Uterus (tissue), 2 donors: ENCODE results near the gene SELENOO.

Experiments
- POLR2A ChIP-seq, 2 donors: fragments of 450-650 bp; IDR thresholded peaks; one replicate each; pipeline ENCODE4 v1.6.1; 2016; ENCODE audit warnings: antibody characterized with exemption in 2 of 2, mild to moderate bottlenecking in 1 of 2, moderate library complexity in 1 of 2
- TF ChIP-seq, protein P1 (sequence below), 4 experiments: fragments of 200-600 bp in 2 of 4; fragments of 450-650 bp in 2 of 4; sonication (generic) in 2 of 4; IDR thresholded peaks; one replicate each; pipeline ENCODE4 v1.5.1; 2016 to 2019; ENCODE audit warnings: antibody characterized with exemption in 4 of 4, mild to moderate bottlenecking in 2 of 4, moderate library complexity in 1 of 4

DNA sequence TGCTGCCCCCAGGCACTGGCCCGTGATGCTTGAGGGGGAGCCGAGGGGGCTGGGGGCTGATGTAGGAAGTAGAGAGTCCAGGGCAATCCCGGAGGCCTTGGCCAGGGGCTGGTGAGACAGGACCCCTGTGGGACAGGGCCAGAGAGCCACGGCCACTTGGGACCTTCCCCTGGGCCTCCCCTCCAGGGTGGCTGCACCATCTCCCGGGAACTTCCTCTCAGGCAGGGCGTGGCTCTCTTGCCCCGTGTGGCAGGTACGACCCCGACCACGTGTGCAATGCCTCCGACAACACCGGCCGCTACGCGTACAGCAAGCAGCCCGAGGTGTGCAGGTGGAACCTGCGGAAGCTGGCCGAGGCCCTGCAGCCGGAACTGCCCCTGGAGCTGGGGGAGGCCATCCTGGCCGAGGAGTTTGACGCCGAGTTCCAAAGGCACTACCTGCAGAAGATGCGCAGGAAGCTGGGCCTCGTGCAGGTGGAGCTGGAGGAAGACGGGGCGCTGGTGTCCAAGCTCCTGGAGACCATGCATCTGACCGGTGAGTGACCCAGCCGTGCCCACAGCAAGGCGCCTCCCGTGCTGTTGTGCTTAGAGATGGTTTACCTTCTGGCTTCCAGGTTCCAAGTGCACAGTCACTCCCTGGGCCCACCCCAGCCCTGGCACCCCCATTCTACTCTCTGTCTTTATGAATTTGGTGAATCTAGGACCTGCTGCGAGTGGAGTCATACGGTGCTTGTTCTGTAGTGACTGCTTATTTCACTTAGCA is 9.7 kb downstream of the SELENOO start:
- TF ChIP-seq, protein P1, sequence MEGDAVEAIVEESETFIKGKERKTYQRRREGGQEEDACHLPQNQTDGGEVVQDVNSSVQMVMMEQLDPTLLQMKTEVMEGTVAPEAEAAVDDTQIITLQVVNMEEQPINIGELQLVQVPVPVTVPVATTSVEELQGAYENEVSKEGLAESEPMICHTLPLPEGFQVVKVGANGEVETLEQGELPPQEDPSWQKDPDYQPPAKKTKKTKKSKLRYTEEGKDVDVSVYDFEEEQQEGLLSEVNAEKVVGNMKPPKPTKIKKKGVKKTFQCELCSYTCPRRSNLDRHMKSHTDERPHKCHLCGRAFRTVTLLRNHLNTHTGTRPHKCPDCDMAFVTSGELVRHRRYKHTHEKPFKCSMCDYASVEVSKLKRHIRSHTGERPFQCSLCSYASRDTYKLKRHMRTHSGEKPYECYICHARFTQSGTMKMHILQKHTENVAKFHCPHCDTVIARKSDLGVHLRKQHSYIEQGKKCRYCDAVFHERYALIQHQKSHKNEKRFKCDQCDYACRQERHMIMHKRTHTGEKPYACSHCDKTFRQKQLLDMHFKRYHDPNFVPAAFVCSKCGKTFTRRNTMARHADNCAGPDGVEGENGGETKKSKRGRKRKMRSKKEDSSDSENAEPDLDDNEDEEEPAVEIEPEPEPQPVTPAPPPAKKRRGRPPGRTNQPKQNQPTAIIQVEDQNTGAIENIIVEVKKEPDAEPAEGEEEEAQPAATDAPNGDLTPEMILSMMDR (IDR thresholded peaks at IDR 0.05) = no peak
- TF ChIP-seq POLR2A (IDR thresholded peaks at IDR 0.05) = no peak
